Measurements from ENCODE around the gene PAPSS1.

DNA sequence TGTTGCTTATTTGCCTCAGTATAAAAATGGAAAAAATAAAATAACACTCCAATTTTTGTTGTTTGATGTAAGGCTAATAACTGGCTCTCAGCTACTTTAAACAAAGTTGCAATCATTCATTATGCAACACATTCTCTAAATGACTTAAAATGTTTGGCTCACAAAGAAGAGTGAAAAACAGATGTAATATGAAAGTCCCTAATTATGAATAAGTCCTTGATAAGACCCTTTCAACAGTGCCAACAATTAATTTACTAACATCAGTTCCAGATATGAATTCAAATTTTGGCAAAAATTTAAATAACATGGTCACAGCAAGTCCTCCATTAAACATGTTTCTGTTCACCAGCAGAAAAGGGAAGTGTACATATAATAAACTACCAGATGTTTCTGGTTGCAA is 69.8 kb downstream of the PAPSS1 start:
- no peak for TF ChIP-seq JUN (IDR thresholded peaks at IDR 0.05; ENCODE audit: borderline replicate concordance, insufficient read depth, insufficient read length, low read depth)
- TF ChIP-seq MAX (IDR thresholded peaks at IDR 0.05; ENCODE audit: insufficient read depth, insufficient read length) = no peak
- no peak for TF ChIP-seq CTCF (IDR thresholded peaks at IDR 0.05; ENCODE audit: extremely low read depth in 1 of 2, insufficient read depth in 1 of 2, low read depth in 1 of 2, low read length in 2 of 2)
- TF ChIP-seq POLR2A (IDR thresholded peaks at IDR 0.05; ENCODE audit: low read depth, low read length) = no peak
- no peak for TF ChIP-seq GATA2 (IDR thresholded peaks at IDR 0.05; ENCODE audit: insufficient read depth, insufficient read length, low read depth, low read length)
- no peak for TF ChIP-seq EZH2 (IDR thresholded peaks at IDR 0.05; ENCODE audit: borderline replicate concordance, low read depth, low read length, severe bottlenecking)
- TF ChIP-seq POLR2AphosphoS5 (IDR thresholded peaks at IDR 0.05; ENCODE audit: insufficient read depth, low read depth, low read length) = no peak
